IPS-NIHi7 (cell line): Measurements from ENCODE around the gene RGS1.

Experiments used
- DNase-seq: peaks from one replicate; pipeline ENCODE4 v3.0.0; 2012; ENCODE audit warnings: mixed read lengths; ENCODE audit errors: extremely low spot score

RGS1 gene

GRCh38 chr1:192581131-192581927 lies 5.8 kb downstream of the RGS1 start:
- DNase-seq = no peak

GRCh38 chr1:192584866-192585265 lies 9.3 kb downstream of the RGS1 start:
- DNase-seq = no peak

DNA sequence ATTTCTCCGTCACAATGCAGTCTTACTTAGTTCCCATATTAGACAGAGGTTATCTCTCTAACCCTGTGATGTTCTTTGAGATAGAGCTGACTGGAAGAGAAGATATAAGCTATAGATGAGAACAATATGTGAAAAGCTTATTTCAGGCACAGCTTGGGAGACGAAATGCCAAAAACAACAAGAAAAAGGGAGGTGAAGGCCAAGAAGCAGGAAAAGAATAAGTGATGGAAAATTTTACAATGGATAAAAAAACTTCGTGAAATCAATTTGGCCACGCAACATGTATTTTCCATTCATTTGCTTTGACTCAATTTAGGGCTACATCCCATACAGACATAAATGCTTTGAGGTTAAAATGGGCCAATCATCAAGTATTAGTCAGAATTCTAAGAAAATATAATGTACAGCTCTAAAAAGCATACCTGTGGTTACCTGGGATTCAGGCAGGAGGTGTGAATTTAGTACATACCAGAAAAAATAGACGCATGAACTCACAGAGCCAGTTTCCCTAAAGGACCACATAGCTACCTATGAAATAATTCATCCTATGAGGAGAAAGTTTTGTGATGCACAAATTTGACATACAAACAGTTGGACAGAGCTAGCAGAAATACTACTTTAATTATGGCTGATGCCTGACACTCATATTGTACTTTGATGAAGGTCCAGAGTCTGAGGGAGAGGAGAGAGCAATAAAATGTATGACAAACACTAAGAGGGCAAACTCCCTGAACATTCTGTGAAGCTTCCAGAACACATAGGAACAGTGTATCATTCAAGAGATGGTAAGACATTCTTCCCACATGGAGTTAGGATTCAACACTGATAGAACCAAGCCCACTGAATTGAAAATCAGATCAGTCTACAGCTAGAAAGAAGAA lies 12.1 kb downstream of the RGS1 start:
- DNase-seq = no peak

- DNase-seq = no peak
Measured at GRCh38 chr1:192588546-192588945, 13.0 kb downstream of the RGS1 start.

GRCh38 chr1:192589813-192590212 lies 14.2 kb downstream of the RGS1 start:
- DNase-seq = no peak

DNA sequence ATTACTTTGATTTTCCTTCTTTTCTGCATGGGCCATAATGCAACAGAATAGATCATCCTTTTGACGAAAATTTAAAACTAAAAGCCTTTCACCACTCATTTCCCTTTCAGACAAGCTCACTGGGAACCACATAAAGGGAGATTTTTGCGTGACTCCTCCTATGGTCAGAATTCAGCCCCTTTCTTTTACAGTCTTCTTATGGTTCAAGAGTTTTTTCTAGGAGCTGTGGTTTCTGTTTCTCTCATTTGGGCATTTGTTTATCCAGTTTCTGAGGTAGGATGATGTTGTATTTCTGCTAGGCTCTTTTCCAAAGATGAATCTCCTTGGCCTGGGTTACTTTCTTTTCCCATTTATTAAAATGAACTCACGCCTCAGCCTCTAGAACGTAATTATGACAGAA lies 16.9 kb downstream of the RGS1 start:
- DNase-seq = no peak

GRCh38 chr1:192592981-192593708 lies 17.6 kb downstream of the RGS1 start:
- DNase-seq = no peak

GRCh38 chr1:192595299-192595698 lies 19.7 kb downstream of the RGS1 start:
- DNase-seq = no peak

DNA sequence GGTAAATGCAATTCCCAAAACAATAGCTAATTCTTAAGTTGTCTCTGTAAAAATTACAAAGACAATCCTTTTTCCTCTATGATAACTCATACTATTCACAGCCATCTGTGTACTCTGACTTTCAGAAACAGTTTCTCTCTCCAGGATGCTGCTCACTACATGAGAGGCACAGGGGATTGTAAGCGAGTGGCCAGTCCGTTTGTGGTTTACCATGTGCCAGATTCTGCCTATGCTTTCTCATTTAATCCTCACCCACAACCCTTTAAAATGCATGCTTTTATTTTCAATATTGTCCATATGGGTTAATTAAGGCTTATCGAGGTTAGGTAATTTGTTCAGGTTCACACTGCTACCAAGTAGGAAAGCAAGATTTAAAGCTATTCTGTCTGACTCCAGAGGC lies 23.0 kb downstream of the RGS1 start:
- no peak for DNase-seq

- DNase-seq = no peak
Measured at GRCh38 chr1:192600275-192600674, 24.7 kb downstream of the RGS1 start.

DNA sequence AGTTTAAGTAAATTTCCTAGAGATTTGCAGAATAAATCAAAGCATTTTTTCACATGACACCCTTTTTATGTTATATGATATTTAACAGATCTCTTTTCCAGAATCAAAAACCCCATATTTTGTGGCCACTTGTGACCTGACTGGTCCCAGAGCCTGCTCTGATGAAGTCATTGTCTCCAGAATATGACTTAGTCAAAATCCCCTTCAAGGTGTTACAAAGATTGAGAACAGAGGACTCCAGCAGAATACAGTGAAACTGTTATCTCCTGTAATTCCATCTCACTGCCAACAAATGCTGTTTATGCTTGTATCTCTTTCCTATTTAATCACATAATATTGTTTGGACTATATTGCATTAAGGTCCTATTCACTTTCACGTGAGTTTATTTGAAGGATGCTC lies 25.6 kb downstream of the RGS1 start:
- no peak for DNase-seq

- no peak for DNase-seq
Measured at GRCh38 chr1:192601567-192601966, 26.0 kb downstream of the RGS1 start.

DNA sequence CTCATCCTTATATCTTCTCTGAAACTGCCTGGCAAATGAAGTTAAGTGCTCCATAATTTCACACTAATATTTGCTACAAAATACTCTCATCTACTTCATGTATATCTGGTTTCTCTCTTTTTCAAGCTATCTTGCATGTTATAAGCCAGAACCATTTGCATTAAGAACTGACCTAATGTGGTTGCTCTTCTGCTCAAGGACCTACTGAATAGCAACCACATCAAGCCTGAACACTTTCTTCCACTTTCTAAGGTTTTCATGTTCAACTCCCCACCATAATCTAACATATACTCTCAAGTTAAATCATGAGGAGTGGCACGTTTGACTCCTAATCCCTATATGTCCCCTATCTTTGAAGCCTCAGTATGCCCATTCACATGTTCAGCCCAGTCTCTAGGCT lies 27.2 kb downstream of the RGS1 start:
- DNase-seq = no peak

DNA sequence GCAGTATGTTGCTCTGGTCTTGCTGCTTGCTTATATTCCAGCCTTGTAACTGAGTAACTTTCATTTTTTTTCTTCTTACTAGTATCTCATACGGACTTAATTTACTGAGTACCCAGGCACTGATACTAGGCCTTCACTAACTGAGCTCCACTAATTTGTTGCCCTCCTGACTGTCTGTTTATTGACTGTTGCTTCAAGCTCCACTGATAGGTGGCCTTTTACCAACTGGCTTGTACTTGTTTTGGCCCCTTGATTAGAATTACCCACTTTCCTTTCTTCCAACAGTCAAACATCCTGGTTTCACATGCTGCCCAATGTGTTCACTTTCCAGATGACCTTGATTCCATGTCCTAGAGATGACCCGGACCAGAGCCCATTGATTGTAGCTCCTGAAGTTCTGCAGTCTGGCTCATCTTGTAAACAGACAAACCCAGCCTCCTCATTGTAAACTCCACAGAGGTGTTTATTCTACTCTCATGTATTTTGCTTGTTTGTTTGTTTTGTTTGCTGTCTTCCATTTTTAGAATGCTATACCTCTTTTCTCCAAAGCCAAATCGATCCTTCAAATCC lies 27.7 kb downstream of the RGS1 start:
- DNase-seq = no peak

DNA sequence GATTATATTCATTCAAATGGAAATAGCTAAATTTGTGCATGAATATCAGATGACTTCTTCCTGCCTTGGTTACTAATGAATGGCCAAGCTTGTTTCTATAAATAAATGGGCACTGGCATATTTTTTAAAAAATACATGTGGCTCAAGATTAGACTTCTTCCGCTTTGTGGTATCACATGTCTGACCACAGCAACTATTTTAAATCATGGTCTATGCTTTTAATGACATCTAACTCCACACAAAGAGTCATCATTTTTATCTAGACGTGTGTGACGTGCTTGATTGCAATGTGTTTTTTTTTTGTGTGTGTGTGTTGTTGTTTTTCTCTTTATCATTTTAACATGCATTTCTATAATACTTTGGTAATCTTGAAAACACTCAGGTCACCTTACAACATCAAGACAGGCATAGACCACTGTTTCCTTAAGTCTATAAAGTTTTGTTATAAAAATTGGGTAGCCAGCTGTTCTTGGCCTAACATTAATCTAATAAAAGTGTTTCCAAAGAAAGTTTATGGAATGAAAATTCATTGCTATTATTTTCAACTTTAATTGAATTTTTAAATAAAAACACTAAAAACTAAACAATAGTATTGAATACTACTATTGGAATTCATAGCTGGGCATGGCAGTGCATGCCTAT lies 29.5 kb downstream of the RGS1 start:
- DNase-seq = no peak

GRCh38 chr1:192608671-192609070 lies 33.1 kb downstream of the RGS1 start:
- DNase-seq = no peak

DNA sequence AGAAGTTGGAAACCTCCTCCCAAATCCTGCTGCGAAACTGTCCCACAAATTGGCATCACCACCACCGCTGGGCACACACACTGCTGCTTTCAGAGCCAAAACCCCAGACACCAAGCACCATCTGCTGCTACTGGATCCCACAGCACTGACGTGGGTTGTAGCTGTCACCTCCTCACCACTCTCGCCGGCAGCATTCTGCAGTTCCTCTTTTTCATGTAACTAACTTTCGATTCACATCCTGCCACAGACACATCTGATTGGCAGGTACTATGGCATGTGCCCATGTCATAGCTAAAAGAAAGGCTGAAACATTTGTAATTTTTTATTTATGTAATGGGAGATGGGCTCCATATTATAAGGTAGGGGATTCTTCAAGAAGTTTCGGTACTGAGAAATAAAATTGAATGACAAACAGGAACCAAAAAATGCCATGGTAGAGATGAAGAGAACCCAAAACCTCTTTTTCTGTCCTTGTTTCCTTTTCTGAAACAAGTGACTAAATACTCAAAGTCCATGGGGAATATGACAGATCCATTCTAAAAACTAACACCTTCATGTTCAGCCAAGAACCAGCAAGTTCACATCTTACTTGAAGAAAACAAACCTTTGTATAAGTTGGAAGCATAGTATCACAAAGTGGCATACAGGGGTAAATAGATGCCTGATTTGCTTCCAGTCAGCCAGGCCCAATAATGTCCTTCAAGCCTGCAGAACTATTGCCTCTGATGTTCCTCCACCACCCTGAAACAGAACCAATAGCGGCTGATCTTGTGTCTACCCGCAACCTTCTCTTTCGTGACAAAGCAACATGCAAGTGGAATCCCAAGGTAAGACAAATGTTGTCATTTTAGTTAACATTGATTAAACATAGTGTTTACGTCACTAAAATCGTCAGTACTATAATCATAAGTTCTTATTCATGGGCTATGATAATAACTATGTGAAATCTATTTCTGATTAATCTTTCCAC lies 33.8 kb downstream of the RGS1 start:
- DNase-seq = no peak

DNA sequence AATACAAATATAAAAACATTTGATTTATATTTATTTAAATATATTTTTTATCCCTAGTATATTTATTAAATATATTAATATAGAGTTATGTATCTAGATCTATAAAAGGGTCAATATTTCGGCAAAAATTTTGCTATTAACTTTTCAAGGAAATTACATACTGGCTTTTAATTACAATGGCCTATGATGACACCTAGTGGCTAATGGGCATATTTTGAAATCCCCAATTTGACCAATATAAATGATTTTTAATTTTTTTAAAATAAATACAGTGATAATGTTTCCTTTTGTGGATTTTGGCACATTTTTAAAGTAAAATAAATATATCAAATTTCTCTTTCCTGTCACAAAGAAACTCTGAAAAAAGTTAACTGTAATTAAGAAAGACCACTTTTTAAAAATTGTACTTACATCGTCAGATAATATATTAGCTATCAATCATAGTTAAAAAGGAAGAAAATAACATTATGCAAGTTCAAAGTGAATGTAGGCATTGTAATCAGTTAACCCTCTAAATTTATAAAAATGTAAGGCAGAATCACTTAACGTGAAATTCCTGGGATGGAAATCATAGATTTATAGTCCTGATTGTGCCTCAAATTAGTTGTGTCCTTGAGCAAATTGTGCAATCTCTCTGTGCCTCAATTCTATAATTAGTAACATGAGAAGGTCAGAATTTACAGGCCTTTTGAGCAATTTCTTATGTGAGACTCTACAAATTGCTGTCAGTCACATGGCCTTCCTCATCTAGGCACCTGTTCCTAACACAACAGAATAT lies 34.7 kb downstream of the RGS1 start:
- no peak for DNase-seq

- DNase-seq = no peak
Measured at GRCh38 chr1:192615055-192615454, 39.5 kb downstream of the RGS1 start.
